HepG2 (cell line): Measurements from ENCODE around the gene EFCAB14. TPM values are rescaled to one million over a fixed set of nuclear protein-coding genes. Genes with fewer than 3 reads are reported as not detected.
A peak's percentile ranks its signal among the peaks of the same experiment; 100 is the strongest.

Source experiments
- ATF1 ChIP-seq: IDR thresholded peaks from 2 replicates; pipeline ENCODE4 v1.6.1; 2016; ENCODE audit warnings: mild to moderate bottlenecking, control low read depth
- CCDC6 ChIP-seq: sonication (generic); formaldehyde crosslinking; IDR thresholded peaks from 2 replicates; pipeline ENCODE4 v1.8.1; 2022; ENCODE audit warnings: mild to moderate bottlenecking, missing genetic modification reagents, moderate library complexity
- CREM ChIP-seq, 2 experiments: sonication (generic) in 1 of 2; formaldehyde crosslinking in 1 of 2; IDR thresholded peaks; 2 replicates each; pipeline versions ENCODE4 v1.4.0 to v1.6.1; 2016 to 2020; ENCODE audit warnings: antibody characterized with exemption in 1 of 2, mild to moderate bottlenecking in 1 of 2, missing genetic modification reagents in 1 of 2
- DR1 ChIP-seq: sonication (generic); formaldehyde crosslinking; IDR thresholded peaks from 2 replicates; pipeline ENCODE4 v1.8.0; 2021; ENCODE audit warnings: mild to moderate bottlenecking, missing genetic modification reagents, inconsistent platforms
- ESRRA ChIP-seq: sonication (generic); formaldehyde crosslinking; IDR thresholded peaks from 2 replicates; pipeline ENCODE4 v1.5.1; 2020; ENCODE audit warnings: mild to moderate bottlenecking, low read depth, missing genetic modification reagents
- FOXM1 ChIP-seq: sonication (generic); formaldehyde crosslinking; IDR thresholded peaks from 2 replicates; pipeline ENCODE4 v1.5.0; 2020; ENCODE audit warnings: missing genetic modification reagents
- KAT2B ChIP-seq: fragments of 150-350 bp; IDR thresholded peaks from 2 replicates; pipeline ENCODE4 v1.6.1; 2014; ENCODE audit warnings: low read depth, low read length, borderline replicate concordance
- KLF12 ChIP-seq: sonication (generic); formaldehyde crosslinking; IDR thresholded peaks from 2 replicates; pipeline ENCODE4 v1.4.0; 2020; ENCODE audit warnings: missing genetic modification reagents, borderline replicate concordance
- PHF5A ChIP-seq: IDR thresholded peaks from one replicate; pipeline ENCODE4 v1.6.1; 2018; ENCODE audit warnings: low read depth, missing genetic modification reagents; ENCODE audit not compliant: unreplicated experiment
- SMAD1 ChIP-seq: sonication (generic); formaldehyde crosslinking; IDR thresholded peaks from 2 replicates; pipeline ENCODE4 v1.4.0; 2020; ENCODE audit warnings: missing genetic modification reagents, low read depth, mild to moderate bottlenecking, borderline replicate concordance
- ZBTB7A ChIP-seq: sonication (generic); formaldehyde crosslinking; IDR thresholded peaks from 2 replicates; pipeline ENCODE4 v1.8.0; 2022; ENCODE audit warnings: mild to moderate bottlenecking, missing genetic modification reagents
- ZNF12 ChIP-seq: sonication (generic); formaldehyde crosslinking; IDR thresholded peaks from 2 replicates; pipeline ENCODE4 v1.5.0; 2020; ENCODE audit warnings: missing genetic modification reagents
- ZNF3 ChIP-seq: IDR thresholded peaks from 2 replicates; pipeline ENCODE4 v1.7.0; 2017; ENCODE audit warnings: inconsistent platforms
- ZNF713 ChIP-seq: sonication (generic); formaldehyde crosslinking; IDR thresholded peaks from 2 replicates; pipeline ENCODE4 v1.4.0; 2020; ENCODE audit warnings: mild to moderate bottlenecking, missing genetic modification reagents
- ZNF781 ChIP-seq: sonication (generic); formaldehyde crosslinking; IDR thresholded peaks from 2 replicates; pipeline ENCODE4 v1.5.1; 2020; ENCODE audit warnings: borderline replicate concordance, mild to moderate bottlenecking, missing genetic modification reagents; ENCODE audit errors: not compliant biosample characterization
- polyA plus RNA-seq, 8 experiments: library from polyadenylated mRNA; depleted of rRNA in 3 of 8; stranded (reverse) in 7 of 8; unstranded in 1 of 8; fragments of >200 nt; fragmentation: Illumina TruSeq in 4 of 8; extraction: Trizol in 4 of 8; gene quantifications; 2 replicates each; pipeline versions ENCODE4 v1.2.1 to v1.2.3, GENCODE V29; 2011 to 2016; ENCODE audit warnings: low read depth in 4 of 8, missing spikeins in 1 of 8, mixed read lengths in 1 of 8; ENCODE audit not compliant: insufficient read depth in 1 of 8
- total RNA-seq, 5 experiments: library from RNA; depleted of rRNA; stranded (reverse); fragments of >200 nt; fragmentation: Illumina TruSeq; extraction: Trizol; gene quantifications; 2 replicates each; pipeline ENCODE4 v1.2.3, GENCODE V29; 2016; ENCODE audit warnings: low read depth in 1 of 5
- TF ChIP-seq, protein P1 (sequence below): sonication (generic); formaldehyde crosslinking; IDR thresholded peaks from 2 replicates; pipeline ENCODE4 v1.8.1; 2023; ENCODE audit warnings: mild to moderate bottlenecking, moderate library complexity, missing genetic modification reagents
- TF ChIP-seq, protein P2 (sequence below): sonication (generic); formaldehyde crosslinking; conservative IDR thresholded peaks from 2 replicates; pipeline ENCODE4 v1.8.0; 2022; ENCODE audit warnings: mild to moderate bottlenecking, moderate library complexity, missing genetic modification reagents
- TF ChIP-seq, protein P3 (sequence below): sonication (generic); formaldehyde crosslinking; conservative IDR thresholded peaks from 2 replicates; pipeline ENCODE4 v1.4.0; 2020; ENCODE audit warnings: missing genetic modification reagents
- TF ChIP-seq, protein P4 (sequence below): sonication (generic); formaldehyde crosslinking; IDR thresholded peaks from 2 replicates; pipeline ENCODE4 v1.9.0; 2022; ENCODE audit warnings: low read depth, missing genetic modification reagents
- TF ChIP-seq, protein P5 (sequence below): IDR thresholded peaks from 2 replicates; pipeline ENCODE4 v1.6.1; 2016; ENCODE audit warnings: missing genetic modification reagents, missing compliant biosample characterization

EFCAB14 gene
- total and polyA plus RNA-seq, 2 of the 13 experiments (the other 11 are each of a cell fraction or from before 2014, with no cell fraction given): 13.4 to 17.9 TPM

DNA sequence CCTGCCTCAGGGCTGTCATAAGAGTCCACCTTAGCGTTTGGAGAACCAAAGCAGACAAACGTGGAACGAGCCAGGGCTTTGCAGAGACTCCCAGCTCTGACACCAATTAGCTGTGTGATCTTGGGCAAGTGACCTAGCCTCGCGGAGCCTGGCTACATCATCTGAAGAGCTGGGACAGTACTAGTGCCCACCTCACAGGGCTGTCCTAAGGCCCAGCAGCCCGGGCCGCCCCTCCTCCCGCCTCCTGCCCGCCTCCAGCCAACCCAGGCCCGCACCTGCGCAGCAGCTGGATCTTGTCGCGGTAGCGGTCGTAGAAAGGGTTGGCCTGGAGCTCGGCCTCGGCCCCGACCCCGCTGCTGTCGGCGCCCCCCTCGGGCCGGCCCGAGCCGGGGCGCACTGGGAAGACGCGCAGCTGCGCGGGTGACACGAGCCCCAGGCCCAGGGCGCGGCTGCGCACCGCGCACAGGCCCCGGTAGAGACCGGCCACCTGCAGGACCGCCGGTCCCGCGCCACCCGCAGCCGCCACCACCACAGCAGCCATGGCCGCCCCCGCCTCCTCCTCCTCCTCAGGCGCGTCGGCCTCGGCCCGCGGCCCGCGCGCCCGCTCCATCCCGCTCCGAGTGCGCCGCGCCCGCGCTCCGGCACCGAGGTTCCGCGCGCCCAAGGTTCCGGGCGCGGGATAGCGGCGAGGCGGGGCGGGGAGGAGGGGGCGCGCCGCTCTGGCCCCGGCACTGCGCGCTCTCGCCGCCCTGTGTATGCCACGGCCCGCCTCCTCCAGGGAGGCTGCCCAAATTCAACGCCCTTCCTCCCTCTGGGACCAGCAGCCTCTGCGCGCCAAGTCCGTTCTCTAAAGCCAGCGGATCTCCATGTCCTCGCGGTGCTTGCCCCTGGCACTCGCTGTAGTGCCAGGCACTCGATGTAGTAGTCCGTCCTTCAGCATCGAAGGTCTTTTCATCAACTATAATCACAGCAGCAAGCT, 50.8 kb downstream of the EFCAB14 start, which contains the start of gene ATPAF1 (continued):
- TF ChIP-seq CCDC6 (CRISPR knock-in tag) (peak; percentile 89; the same call in 1 of the 2 replicates), ZNF3 (CRISPR knock-in tag) (no peak), ZNF12 (no peak), ZBTB7A (no peak), ZNF781 (CRISPR knock-in tag) (no peak), KLF12 (CRISPR knock-in tag) (no peak), ESRRA (CRISPR knock-in tag) (no peak), CREM (IDR thresholded peaks at IDR 0.05) (no peak), CREM (CRISPR knock-in tag; IDR thresholded peaks at IDR 0.05) (no peak), ATF1 (no peak), FOXM1 (CRISPR knock-in tag) (no peak), DR1 (CRISPR knock-in tag) (no peak), KAT2B (no peak), SMAD1 (CRISPR knock-in tag) (no peak), ZNF713 (CRISPR knock-in tag) (no peak), PHF5A (peak; percentile 86)
- TF ChIP-seq, protein P1, sequence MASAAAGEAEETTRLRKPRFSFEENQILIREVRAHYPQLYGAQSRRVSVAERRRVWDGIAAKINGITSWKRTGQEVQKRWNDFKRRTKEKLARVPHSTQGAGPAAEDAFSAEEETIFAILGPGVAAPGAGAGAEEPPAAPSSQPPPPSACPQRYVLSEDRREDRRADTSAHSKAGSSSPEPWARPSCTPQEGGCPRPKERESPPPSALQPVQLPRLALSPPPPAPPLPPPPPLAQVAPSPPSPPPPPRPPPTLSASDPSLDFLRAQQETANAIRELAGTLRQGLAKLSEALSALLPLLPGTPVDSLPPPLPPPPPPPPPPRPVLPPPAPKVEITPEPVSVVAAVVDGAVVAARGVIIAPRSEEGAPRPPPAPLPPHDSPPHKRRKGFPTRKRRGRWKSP (CRISPR knock-in tag): 0 out of 2 replicates have a peak, but pooled peaks have one; percentile 46
- TF ChIP-seq, protein P2, sequence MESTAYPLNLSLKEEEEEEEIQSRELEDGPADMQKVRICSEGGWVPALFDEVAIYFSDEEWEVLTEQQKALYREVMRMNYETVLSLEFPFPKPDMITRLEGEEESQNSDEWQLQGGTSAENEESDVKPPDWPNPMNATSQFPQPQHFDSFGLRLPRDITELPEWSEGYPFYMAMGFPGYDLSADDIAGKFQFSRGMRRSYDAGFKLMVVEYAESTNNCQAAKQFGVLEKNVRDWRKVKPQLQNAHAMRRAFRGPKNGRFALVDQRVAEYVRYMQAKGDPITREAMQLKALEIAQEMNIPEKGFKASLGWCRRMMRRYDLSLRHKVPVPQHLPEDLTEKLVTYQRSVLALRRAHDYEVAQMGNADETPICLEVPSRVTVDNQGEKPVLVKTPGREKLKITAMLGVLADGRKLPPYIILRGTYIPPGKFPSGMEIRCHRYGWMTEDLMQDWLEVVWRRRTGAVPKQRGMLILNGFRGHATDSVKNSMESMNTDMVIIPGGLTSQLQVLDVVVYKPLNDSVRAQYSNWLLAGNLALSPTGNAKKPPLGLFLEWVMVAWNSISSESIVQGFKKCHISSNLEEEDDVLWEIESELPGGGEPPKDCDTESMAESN (CRISPR knock-in tag): no peak
- TF ChIP-seq, protein P3, sequence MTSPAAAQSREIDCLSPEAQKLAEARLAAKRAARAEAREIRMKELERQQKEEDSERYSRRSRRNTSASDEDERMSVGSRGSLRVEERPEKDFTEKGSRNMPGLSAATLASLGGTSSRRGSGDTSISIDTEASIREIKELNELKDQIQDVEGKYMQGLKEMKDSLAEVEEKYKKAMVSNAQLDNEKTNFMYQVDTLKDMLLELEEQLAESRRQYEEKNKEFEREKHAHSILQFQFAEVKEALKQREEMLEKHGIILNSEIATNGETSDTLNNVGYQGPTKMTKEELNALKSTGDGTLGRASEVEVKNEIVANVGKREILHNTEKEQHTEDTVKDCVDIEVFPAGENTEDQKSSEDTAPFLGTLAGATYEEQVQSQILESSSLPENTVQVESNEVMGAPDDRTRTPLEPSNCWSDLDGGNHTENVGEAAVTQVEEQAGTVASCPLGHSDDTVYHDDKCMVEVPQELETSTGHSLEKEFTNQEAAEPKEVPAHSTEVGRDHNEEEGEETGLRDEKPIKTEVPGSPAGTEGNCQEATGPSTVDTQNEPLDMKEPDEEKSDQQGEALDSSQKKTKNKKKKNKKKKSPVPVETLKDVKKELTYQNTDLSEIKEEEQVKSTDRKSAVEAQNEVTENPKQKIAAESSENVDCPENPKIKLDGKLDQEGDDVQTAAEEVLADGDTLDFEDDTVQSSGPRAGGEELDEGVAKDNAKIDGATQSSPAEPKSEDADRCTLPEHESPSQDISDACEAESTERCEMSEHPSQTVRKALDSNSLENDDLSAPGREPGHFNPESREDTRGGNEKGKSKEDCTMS (CRISPR knock-in tag): no peak
- TF ChIP-seq, protein P4, sequence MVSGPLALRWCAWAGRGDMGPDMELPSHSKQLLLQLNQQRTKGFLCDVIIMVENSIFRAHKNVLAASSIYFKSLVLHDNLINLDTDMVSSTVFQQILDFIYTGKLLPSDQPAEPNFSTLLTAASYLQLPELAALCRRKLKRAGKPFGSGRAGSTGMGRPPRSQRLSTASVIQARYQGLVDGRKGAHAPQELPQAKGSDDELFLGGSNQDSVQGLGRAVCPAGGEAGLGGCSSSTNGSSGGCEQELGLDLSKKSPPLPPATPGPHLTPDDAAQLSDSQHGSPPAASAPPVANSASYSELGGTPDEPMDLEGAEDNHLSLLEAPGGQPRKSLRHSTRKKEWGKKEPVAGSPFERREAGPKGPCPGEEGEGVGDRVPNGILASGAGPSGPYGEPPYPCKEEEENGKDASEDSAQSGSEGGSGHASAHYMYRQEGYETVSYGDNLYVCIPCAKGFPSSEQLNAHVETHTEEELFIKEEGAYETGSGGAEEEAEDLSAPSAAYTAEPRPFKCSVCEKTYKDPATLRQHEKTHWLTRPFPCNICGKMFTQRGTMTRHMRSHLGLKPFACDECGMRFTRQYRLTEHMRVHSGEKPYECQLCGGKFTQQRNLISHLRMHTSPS (CRISPR knock-in tag): no peak
- TF ChIP-seq, protein P5, sequence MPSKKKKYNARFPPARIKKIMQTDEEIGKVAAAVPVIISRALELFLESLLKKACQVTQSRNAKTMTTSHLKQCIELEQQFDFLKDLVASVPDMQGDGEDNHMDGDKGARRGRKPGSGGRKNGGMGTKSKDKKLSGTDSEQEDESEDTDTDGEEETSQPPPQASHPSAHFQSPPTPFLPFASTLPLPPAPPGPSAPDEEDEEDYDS (CRISPR knock-in tag): no peak
